Brain microvascular endothelial cell (primary cell): ENCODE results near the gene PHACTR3.

ENCODE experiments used
- DNase-seq: peaks from one replicate; pipeline ENCODE4 v3.0.0-alpha.2; 2020
- H3K27ac ChIP-seq: fragments of 250-450 bp; sonication (Bioruptor Pico); 2 replicates; pipeline ENCODE4 v1.5.1; 2020; ENCODE audit warnings: mild to moderate bottlenecking, moderate library complexity
- H3K27me3 ChIP-seq: fragments of 250-450 bp; sonication (Bioruptor Pico); replicated peaks from 2 replicates; pipeline ENCODE4 v1.5.1; 2020; ENCODE audit warnings: mild to moderate bottlenecking
- H3K36me3 ChIP-seq: fragments of 250-450 bp; sonication (Bioruptor Pico); replicated peaks from 2 replicates; pipeline ENCODE4 v1.5.1; 2020; ENCODE audit warnings: mild to moderate bottlenecking
- H3K4me3 ChIP-seq: 2 replicates; pipeline ENCODE4 v1.5.1; 2011; ENCODE audit warnings: low read depth, mild to moderate bottlenecking, control low read depth, low read length, moderate library complexity
- in situ Hi-C: cut with HindIII; loops from 2 replicates; pipeline ENCODE4 v1.10.0; 2017; ENCODE audit warnings: low sequenced_read_pairs, low pct_ligation_motif_present
- TF ChIP-seq, protein P1 (sequence below): IDR thresholded peaks from 2 replicates; pipeline ENCODE4 v1.5.1; 2011; ENCODE audit warnings: low read depth, mild to moderate bottlenecking, moderate library complexity, low read length, control low read depth, inconsistent platforms; ENCODE audit errors: missing control alignments

The PHACTR3 gene

DNA sequence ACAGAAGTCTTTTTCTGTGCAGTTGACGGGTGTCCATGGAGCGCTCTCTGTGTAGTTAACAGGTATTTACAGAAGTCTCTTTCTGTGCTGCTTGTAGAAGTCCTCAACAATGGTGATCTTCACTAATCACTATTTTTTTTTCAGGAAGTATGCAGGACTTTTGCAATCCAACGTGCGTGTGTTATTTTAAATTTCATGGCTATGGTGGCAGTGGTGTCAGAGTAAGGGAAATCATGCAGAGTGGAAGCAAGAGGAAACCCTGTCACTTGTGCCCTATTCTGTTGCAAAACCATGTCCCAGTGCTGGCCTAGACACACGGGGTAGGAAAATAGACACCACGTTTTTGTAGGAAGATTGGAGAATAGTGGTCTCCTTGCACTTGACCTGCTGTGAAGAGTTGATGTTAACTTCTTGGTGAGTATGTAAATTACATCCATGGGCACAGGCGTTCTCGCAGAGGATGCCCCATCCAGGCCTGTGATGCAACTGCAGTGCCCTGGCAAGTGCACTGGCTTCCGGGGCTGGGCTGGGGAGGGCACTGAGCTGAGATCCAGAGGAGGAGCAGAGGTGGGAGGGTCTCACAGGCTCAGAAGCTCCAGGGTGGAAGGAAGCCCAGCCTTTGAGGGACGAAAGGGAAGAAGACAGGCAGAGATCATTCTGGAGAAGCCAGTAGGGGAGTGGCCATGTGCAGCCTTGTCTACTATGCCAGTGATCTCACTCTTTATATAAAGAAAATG, 182.6 kb downstream of the PHACTR3 start:
- Histone ChIP-seq H3K27me3 (no peaks in the 10 kb centered on the region), H3K36me3 (no peaks in the 10 kb centered on the region), H3K4me3 (no peak overlapping the region), H3K27ac (no peak overlapping the region)
- no peak for DNase-seq
- in situ Hi-C loops: no loop called here
- TF ChIP-seq, protein P1, sequence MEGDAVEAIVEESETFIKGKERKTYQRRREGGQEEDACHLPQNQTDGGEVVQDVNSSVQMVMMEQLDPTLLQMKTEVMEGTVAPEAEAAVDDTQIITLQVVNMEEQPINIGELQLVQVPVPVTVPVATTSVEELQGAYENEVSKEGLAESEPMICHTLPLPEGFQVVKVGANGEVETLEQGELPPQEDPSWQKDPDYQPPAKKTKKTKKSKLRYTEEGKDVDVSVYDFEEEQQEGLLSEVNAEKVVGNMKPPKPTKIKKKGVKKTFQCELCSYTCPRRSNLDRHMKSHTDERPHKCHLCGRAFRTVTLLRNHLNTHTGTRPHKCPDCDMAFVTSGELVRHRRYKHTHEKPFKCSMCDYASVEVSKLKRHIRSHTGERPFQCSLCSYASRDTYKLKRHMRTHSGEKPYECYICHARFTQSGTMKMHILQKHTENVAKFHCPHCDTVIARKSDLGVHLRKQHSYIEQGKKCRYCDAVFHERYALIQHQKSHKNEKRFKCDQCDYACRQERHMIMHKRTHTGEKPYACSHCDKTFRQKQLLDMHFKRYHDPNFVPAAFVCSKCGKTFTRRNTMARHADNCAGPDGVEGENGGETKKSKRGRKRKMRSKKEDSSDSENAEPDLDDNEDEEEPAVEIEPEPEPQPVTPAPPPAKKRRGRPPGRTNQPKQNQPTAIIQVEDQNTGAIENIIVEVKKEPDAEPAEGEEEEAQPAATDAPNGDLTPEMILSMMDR: no peak

DNA sequence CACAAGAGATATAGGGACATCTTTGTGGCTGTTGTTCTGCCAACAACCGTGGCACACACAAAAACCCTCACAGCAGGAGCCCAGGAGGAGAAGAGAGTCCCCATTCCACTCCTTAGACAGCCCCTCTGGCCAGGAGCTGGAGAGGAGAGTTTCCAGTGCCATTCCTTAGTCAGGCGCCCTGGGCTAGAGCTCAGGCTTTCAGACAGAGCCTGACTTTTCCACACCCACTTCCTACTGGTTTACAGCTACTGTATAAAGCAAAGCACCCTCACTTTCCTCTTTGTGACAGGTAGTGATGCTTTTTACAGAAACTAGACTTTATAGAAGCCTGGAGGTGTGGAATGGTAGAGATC, 183.2 kb downstream of the PHACTR3 start:
- Histone ChIP-seq H3K36me3 (no peaks in the 10 kb centered on the region), H3K4me3 (no peak overlapping the region), H3K27ac (no peak overlapping the region), H3K27me3 (no peaks in the 10 kb centered on the region)
- TF ChIP-seq, protein P1: no peak
- in situ Hi-C loops: no loop called here
- DNase-seq: no peak

DNA sequence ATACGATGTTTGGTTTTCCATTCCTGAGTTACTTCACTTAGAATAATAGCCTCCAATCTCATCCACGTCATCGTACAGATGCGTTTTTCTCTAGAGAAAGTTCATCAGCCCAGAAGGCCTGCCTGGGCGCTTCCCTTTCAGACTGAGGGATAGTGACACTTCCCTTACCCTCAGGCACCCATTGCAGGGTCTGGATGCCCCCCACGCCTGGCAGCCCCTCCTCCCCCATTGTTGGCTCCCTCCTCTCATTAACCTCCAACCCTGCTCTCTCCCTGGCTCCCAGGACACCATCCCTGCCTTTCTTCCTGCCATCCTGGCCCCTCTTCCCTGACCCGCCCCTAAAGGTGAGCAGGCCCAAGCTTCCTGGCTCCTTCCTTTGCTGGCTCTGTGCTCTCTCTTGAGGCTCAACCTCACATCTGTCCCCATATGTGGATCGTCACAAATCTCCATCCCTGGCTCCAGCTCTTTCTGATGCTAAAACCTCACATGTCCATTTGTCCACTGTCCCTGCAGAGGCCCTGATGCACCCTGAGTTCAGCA, 183.9 kb downstream of the PHACTR3 start:
- Histone ChIP-seq H3K4me3 (no peak overlapping the region), H3K27me3 (no peaks in the 10 kb centered on the region), H3K36me3 (no peaks in the 10 kb centered on the region), H3K27ac (no peak overlapping the region)
- no peak for DNase-seq
- in situ Hi-C loops: no loop called here
- TF ChIP-seq, protein P1: no peak

DNA sequence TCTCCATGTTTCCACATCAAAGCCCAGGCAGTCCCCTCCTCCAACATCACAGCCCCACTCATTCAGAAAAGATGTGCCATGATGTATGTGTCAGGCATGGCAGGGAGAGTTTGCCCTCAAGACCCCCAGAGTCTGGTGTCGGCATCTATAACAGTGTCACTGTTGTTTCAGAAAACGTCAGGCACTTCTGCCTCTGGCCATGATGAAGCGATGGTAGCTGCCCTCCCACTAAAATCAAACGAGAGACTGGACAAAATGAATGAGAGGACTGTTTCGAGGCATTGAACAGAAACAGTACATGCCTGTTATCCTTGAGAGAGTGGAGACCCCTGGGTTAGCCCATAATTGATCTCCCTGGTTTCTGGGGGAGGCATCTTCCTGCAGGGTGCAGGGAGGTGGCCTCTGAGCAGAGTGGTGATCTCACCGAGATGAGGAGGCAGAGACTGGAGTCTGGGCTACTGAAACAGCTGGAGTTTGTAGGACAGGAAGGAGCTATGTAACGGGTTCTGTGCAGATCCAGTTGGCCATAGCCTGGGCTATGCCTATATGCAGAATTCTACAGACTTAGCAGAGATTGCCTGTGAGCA, 184.6 kb downstream of the PHACTR3 start:
- H3K27ac ChIP-seq: no peak overlapping the region
- no peaks in the 10 kb centered on the region for H3K27me3 ChIP-seq
- no peak overlapping the region for H3K4me3 ChIP-seq
- no peaks in the 10 kb centered on the region for H3K36me3 ChIP-seq
- in situ Hi-C loops: no loop called here
- TF ChIP-seq, protein P1: no peak
- DNase-seq: no peak

DNA sequence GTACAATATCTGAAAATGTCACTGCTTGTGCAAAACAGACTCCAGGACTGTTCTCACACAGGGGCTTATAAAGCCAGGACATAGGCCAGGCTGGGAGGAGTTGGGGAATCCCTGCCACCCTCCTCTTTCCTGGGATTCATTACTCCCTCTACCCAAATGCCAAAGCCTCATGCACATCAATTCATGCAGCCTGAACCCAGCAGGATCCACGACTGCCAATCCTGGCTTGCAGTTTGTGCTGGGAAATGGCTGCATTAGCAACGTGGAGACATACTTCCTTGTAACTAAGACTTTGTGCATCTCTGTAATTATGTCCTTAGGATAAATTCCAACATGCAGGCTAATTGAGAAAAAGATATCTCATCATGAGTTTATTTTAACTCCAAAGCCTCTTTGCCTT, 185.3 kb downstream of the PHACTR3 start:
- TF ChIP-seq, protein P1: no peak
- in situ Hi-C loops: no loop called here
- Histone ChIP-seq H3K36me3 (no peaks in the 10 kb centered on the region), H3K27ac (no peak overlapping the region), H3K27me3 (no peaks in the 10 kb centered on the region), H3K4me3 (no peak overlapping the region)
- DNase-seq: no peak
